GM23338 (cell line): ENCODE data around the gene FAM89B. TPM values are rescaled to one million over a fixed set of nuclear protein-coding genes. Genes with fewer than 3 reads are reported as not detected.

Source experiments
- ATAC-seq: fragments of 200-7000 bp; cut with Tn5 transposase; 3 replicates; pipeline ENCODE4 v1.9.1; 2020
- DNase-seq: peaks from one replicate; pipeline ENCODE4 v3.0.0-alpha.2; 2015; ENCODE audit warnings: low spot score
- H2AFZ ChIP-seq: fragments of 200-600 bp; sonication (generic); 2 replicates; pipeline ENCODE4 v1.8.0; 2016; ENCODE audit warnings: antibody characterized with exemption, mild to moderate bottlenecking, moderate library complexity
- H3F3A ChIP-seq: fragments of 200-600 bp; sonication (generic); replicated peaks from 2 replicates; pipeline ENCODE4 v1.8.0; 2017; ENCODE audit warnings: antibody characterized with exemption, mixed run types, low read depth
- H3K27ac ChIP-seq: fragments of 200-600 bp; sonication (generic); 2 replicates; pipeline ENCODE4 v1.6.1; 2016; ENCODE audit warnings: low read depth
- H3K27me3 ChIP-seq: fragments of 200-600 bp; sonication (generic); 2 replicates; pipeline ENCODE4 v1.8.0; 2016; ENCODE audit warnings: mild to moderate bottlenecking, mixed run types, moderate library complexity; ENCODE audit not compliant: insufficient read depth
- H3K36me3 ChIP-seq: fragments of 200-600 bp; sonication (generic); 2 replicates; pipeline ENCODE4 v1.8.0; 2016; ENCODE audit warnings: mild to moderate bottlenecking; ENCODE audit not compliant: insufficient read depth
- H3K4me1 ChIP-seq: fragments of 200-600 bp; sonication (generic); 2 replicates; pipeline ENCODE4 v1.8.0; 2016; ENCODE audit warnings: mild to moderate bottlenecking, moderate library complexity; ENCODE audit not compliant: insufficient read depth
- H3K4me2 ChIP-seq: fragments of 200-600 bp; sonication (generic); 2 replicates; pipeline ENCODE4 v1.7.1; 2017; ENCODE audit warnings: mixed run types
- H3K4me3 ChIP-seq: fragments of 200-600 bp; sonication (generic); 2 replicates; pipeline ENCODE4 v1.6.1; 2016; ENCODE audit warnings: mixed run types
- H3K79me2 ChIP-seq: fragments of 200-600 bp; sonication (generic); replicated peaks from 2 replicates; pipeline ENCODE4 v1.8.0; 2017; ENCODE audit warnings: mild to moderate bottlenecking; ENCODE audit not compliant: insufficient read depth
- H3K9me2 ChIP-seq: fragments of 200-600 bp; sonication (generic); 2 replicates; pipeline ENCODE4 v1.8.0; 2017; ENCODE audit not compliant: insufficient read depth
- H4K20me1 ChIP-seq: fragments of 200-600 bp; sonication (generic); replicated peaks from 2 replicates; pipeline ENCODE4 v1.8.0; 2017; ENCODE audit warnings: mild to moderate bottlenecking; ENCODE audit not compliant: insufficient read depth
- H3K27ac Mint-ChIP-seq: 2 replicates; pipeline ENCODE4 v1.8.0; 2020; ENCODE audit warnings: inconsistent platforms, mild to moderate bottlenecking, moderate library complexity, mixed read lengths
- H3K27me3 Mint-ChIP-seq: 3 replicates; pipeline ENCODE4 v1.8.0; 2022; ENCODE audit warnings: low read depth, mild to moderate bottlenecking, moderate library complexity, mixed read lengths, inconsistent platforms; ENCODE audit not compliant: insufficient read depth, poor library complexity
- H3K36me3 Mint-ChIP-seq: 3 replicates; pipeline ENCODE4 v1.8.0; 2021; ENCODE audit warnings: low read depth, mild to moderate bottlenecking, inconsistent platforms, moderate library complexity, mixed read lengths
- H3K4me1 Mint-ChIP-seq: 3 replicates; pipeline ENCODE4 v1.8.0; 2020; ENCODE audit warnings: mild to moderate bottlenecking, inconsistent platforms, mixed read lengths
- H3K4me3 Mint-ChIP-seq: 3 replicates; pipeline ENCODE4 v1.8.0; 2021; ENCODE audit warnings: moderate library complexity, mild to moderate bottlenecking, inconsistent platforms, mixed read lengths
- H3K9me3 Mint-ChIP-seq: 3 replicates; pipeline ENCODE4 v1.8.0; 2020; ENCODE audit warnings: moderate library complexity, mild to moderate bottlenecking, inconsistent platforms, mixed read lengths
- CREB1 ChIP-seq: fragments of 250-450 bp; sonication (Bioruptor Pico); IDR thresholded peaks from 2 replicates; pipeline ENCODE4 v1.5.0; 2020; ENCODE audit warnings: low read depth, mild to moderate bottlenecking, moderate library complexity
- EZH2 ChIP-seq: fragments of 200-600 bp; sonication (generic); IDR thresholded peaks from one replicate; pipeline ENCODE4 v1.8.0; 2017; ENCODE audit warnings: antibody characterized with exemption, mild to moderate bottlenecking, low read depth; ENCODE audit not compliant: unreplicated experiment
- EZH2phosphoT487 ChIP-seq: fragments of 200-600 bp; sonication (generic); IDR thresholded peaks from one replicate; pipeline ENCODE4 v1.8.1; 2018; ENCODE audit warnings: antibody characterized with exemption; ENCODE audit not compliant: unreplicated experiment
- JUNB ChIP-seq: IDR thresholded peaks from one replicate; pipeline ENCODE4 v1.6.1; 2016; ENCODE audit warnings: antibody characterized with exemption; ENCODE audit not compliant: unreplicated experiment
- NANOG ChIP-seq: IDR thresholded peaks from 2 replicates; pipeline ENCODE4 v1.6.1; 2016; ENCODE audit warnings: antibody characterized with exemption, borderline replicate concordance
- POLR2AphosphoS5 ChIP-seq: IDR thresholded peaks from 2 replicates; pipeline ENCODE4 v1.6.1; 2016; ENCODE audit warnings: antibody characterized with exemption, low read depth
- STAT1 ChIP-seq: IDR thresholded peaks from one replicate; pipeline ENCODE4 v1.6.1; 2016; ENCODE audit warnings: antibody characterized with exemption; ENCODE audit not compliant: unreplicated experiment
- ZNF114 ChIP-seq: fragments of 250-450 bp; sonication (Bioruptor Pico); IDR thresholded peaks from 2 replicates; pipeline ENCODE4 v1.5.0; 2020; ENCODE audit warnings: mild to moderate bottlenecking, moderate library complexity
- ZNF331 ChIP-seq: fragments of 250-450 bp; sonication (Bioruptor Pico); IDR thresholded peaks from 2 replicates; pipeline ENCODE4 v1.5.0; 2020; ENCODE audit warnings: low read depth, mild to moderate bottlenecking, moderate library complexity
- polyA plus RNA-seq: library from polyadenylated mRNA; unstranded; fragments of >200 nt; fragmentation: Nextera tagmentation; extraction: Ambion mirVana; gene quantifications from 2 replicates; pipeline ENCODE4 v1.2.1, GENCODE V29; 2016
- total RNA-seq: library from RNA; depleted of rRNA; stranded (reverse); fragments of >200 nt; shearing (Covaris generic); gene quantifications from 2 replicates; pipeline ENCODE4 v1.2.3, GENCODE V29; 2014
- TF ChIP-seq, protein P1 (sequence below): fragments of 250-450 bp; sonication (Bioruptor Pico); IDR thresholded peaks from 2 replicates; pipeline ENCODE4 v1.5.0; 2020; ENCODE audit warnings: mild to moderate bottlenecking, moderate library complexity
- TF ChIP-seq, protein P2 (sequence below), 2 experiments: fragments of 200-600 bp in 1 of 2; sonication (generic) in 1 of 2; conservative IDR thresholded peaks; 2 replicates each; pipeline versions ENCODE4 v1.5.1 to v1.6.1; 2016 to 2017; ENCODE audit warnings: antibody characterized with exemption in 2 of 2, low read depth in 2 of 2, mild to moderate bottlenecking in 2 of 2, moderate library complexity in 1 of 2
- TF ChIP-seq, protein P3 (sequence below): IDR thresholded peaks from 2 replicates; pipeline ENCODE4 v1.6.1; 2016; ENCODE audit warnings: antibody characterized with exemption
- TF ChIP-seq, protein P4 (sequence below): IDR thresholded peaks from one replicate; pipeline ENCODE4 v1.6.1; 2018; ENCODE audit warnings: antibody characterized with exemption; ENCODE audit not compliant: unreplicated experiment

Gene FAM89B
- total and polyA plus RNA-seq, 2 experiments from 2014 or later, result 13.0 to 18.2 TPM

DNA sequence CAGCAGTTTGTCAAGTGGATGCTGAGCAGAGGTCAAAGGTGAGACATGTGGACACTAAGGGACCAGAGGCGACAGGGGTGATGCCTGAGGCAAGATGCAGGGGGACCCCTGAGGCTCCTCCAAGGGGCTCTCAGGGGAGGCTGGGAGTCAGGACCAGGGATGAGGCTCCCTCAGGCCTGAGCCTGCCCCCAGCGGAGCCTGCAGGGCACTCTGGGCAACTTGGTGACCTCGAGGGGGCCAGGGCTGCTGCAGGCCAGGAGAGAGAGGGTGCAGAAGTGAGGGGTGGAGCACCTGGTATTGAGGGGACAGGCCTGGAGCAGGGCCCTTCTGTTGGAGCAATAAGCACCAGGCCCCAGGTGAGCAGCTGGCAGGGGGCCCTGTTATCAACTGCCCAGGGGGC lies 9.6 kb downstream of the FAM89B start:
- Histone ChIP-seq H2AFZ (no peak overlapping the region), H3K4me3 (no peak overlapping the region), H3K9me2 (no peaks in the 10 kb centered on the region), H3K36me3 (no peaks in the 10 kb centered on the region), H3K79me2 (no peaks in the 10 kb centered on the region), H3K4me2 (no peak overlapping the region), H3F3A (peaks cover 10% of the 10 kb centered on the region), H3K4me1 (no peaks in the 10 kb centered on the region; the same call in 1 of the 2 replicates), H3K27ac (no peak overlapping the region), H4K20me1 (no peaks in the 10 kb centered on the region), H3K27me3 (peaks cover 66% of the 10 kb centered on the region)
- no peak for TF ChIP-seq JUNB
- TF ChIP-seq ZNF331 (CRISPR knock-in tag), result no peak
- no peak for TF ChIP-seq ZNF114 (CRISPR knock-in tag)
- TF ChIP-seq, protein P1, sequence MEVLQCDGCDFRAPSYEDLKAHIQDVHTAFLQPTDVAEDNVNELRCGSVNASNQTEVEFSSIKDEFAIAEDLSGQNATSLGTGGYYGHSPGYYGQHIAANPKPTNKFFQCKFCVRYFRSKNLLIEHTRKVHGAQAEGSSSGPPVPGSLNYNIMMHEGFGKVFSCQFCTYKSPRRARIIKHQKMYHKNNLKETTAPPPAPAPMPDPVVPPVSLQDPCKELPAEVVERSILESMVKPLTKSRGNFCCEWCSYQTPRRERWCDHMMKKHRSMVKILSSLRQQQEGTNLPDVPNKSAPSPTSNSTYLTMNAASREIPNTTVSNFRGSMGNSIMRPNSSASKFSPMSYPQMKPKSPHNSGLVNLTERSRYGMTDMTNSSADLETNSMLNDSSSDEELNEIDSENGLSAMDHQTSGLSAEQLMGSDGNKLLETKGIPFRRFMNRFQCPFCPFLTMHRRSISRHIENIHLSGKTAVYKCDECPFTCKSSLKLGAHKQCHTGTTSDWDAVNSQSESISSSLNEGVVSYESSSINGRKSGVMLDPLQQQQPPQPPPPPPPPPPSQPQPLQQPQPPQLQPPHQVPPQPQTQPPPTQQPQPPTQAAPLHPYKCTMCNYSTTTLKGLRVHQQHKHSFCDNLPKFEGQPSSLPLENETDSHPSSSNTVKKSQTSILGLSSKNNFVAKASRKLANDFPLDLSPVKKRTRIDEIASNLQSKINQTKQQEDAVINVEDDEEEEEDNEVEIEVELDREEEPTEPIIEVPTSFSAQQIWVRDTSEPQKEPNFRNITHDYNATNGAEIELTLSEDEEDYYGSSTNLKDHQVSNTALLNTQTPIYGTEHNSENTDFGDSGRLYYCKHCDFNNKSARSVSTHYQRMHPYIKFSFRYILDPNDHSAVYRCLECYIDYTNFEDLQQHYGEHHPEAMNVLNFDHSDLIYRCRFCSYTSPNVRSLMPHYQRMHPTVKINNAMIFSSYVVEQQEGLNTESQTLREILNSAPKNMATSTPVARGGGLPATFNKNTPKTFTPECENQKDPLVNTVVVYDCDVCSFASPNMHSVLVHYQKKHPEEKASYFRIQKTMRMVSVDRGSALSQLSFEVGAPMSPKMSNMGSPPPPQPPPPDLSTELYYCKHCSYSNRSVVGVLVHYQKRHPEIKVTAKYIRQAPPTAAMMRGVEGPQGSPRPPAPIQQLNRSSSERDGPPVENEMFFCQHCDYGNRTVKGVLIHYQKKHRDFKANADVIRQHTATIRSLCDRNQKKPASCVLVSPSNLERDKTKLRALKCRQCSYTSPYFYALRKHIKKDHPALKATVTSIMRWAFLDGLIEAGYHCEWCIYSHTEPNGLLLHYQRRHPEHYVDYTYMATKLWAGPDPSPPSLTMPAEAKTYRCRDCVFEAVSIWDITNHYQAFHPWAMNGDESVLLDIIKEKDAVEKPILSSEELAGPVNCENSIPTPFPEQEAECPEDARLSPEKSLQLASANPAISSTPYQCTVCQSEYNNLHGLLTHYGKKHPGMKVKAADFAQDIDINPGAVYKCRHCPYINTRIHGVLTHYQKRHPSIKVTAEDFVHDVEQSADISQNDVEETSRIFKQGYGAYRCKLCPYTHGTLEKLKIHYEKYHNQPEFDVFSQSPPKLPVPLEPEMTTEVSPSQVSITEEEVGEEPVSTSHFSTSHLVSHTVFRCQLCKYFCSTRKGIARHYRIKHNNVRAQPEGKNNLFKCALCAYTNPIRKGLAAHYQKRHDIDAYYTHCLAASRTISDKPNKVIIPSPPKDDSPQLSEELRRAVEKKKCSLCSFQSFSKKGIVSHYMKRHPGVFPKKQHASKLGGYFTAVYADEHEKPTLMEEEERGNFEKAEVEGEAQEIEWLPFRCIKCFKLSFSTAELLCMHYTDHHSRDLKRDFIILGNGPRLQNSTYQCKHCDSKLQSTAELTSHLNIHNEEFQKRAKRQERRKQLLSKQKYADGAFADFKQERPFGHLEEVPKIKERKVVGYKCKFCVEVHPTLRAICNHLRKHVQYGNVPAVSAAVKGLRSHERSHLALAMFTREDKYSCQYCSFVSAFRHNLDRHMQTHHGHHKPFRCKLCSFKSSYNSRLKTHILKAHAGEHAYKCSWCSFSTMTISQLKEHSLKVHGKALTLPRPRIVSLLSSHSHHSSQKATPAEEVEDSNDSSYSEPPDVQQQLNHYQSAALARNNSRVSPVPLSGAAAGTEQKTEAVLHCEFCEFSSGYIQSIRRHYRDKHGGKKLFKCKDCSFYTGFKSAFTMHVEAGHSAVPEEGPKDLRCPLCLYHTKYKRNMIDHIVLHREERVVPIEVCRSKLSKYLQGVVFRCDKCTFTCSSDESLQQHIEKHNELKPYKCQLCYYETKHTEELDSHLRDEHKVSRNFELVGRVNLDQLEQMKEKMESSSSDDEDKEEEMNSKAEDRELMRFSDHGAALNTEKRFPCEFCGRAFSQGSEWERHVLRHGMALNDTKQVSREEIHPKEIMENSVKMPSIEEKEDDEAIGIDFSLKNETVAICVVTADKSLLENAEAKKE (CRISPR knock-in tag), result no peak
- TF ChIP-seq, protein P2, sequence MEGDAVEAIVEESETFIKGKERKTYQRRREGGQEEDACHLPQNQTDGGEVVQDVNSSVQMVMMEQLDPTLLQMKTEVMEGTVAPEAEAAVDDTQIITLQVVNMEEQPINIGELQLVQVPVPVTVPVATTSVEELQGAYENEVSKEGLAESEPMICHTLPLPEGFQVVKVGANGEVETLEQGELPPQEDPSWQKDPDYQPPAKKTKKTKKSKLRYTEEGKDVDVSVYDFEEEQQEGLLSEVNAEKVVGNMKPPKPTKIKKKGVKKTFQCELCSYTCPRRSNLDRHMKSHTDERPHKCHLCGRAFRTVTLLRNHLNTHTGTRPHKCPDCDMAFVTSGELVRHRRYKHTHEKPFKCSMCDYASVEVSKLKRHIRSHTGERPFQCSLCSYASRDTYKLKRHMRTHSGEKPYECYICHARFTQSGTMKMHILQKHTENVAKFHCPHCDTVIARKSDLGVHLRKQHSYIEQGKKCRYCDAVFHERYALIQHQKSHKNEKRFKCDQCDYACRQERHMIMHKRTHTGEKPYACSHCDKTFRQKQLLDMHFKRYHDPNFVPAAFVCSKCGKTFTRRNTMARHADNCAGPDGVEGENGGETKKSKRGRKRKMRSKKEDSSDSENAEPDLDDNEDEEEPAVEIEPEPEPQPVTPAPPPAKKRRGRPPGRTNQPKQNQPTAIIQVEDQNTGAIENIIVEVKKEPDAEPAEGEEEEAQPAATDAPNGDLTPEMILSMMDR (conservative IDR thresholded peaks at IDR 0.05; ENCODE audit: low read depth in 2 of 2), result no peak
- TF ChIP-seq, protein P3, sequence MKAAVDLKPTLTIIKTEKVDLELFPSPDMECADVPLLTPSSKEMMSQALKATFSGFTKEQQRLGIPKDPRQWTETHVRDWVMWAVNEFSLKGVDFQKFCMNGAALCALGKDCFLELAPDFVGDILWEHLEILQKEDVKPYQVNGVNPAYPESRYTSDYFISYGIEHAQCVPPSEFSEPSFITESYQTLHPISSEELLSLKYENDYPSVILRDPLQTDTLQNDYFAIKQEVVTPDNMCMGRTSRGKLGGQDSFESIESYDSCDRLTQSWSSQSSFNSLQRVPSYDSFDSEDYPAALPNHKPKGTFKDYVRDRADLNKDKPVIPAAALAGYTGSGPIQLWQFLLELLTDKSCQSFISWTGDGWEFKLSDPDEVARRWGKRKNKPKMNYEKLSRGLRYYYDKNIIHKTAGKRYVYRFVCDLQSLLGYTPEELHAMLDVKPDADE, result no peak
- TF ChIP-seq CREB1 (CRISPR knock-in tag), result no peak
- TF ChIP-seq STAT1, result no peak
- no peak for TF ChIP-seq EZH2
- no peak for TF ChIP-seq NANOG
- TF ChIP-seq POLR2AphosphoS5, result no peak
- TF ChIP-seq, protein P4, sequence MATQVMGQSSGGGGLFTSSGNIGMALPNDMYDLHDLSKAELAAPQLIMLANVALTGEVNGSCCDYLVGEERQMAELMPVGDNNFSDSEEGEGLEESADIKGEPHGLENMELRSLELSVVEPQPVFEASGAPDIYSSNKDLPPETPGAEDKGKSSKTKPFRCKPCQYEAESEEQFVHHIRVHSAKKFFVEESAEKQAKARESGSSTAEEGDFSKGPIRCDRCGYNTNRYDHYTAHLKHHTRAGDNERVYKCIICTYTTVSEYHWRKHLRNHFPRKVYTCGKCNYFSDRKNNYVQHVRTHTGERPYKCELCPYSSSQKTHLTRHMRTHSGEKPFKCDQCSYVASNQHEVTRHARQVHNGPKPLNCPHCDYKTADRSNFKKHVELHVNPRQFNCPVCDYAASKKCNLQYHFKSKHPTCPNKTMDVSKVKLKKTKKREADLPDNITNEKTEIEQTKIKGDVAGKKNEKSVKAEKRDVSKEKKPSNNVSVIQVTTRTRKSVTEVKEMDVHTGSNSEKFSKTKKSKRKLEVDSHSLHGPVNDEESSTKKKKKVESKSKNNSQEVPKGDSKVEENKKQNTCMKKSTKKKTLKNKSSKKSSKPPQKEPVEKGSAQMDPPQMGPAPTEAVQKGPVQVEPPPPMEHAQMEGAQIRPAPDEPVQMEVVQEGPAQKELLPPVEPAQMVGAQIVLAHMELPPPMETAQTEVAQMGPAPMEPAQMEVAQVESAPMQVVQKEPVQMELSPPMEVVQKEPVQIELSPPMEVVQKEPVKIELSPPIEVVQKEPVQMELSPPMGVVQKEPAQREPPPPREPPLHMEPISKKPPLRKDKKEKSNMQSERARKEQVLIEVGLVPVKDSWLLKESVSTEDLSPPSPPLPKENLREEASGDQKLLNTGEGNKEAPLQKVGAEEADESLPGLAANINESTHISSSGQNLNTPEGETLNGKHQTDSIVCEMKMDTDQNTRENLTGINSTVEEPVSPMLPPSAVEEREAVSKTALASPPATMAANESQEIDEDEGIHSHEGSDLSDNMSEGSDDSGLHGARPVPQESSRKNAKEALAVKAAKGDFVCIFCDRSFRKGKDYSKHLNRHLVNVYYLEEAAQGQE, result no peak
- no peak for TF ChIP-seq EZH2phosphoT487
- Mint-ChIP-seq H3K27me3 (peaks cover 59% of the 10 kb centered on the region), H3K4me1 (peaks cover 12% of the 10 kb centered on the region), H3K27ac (no peak overlapping the region), H3K36me3 (no peaks in the 10 kb centered on the region), H3K9me3 (no peaks in the 10 kb centered on the region), H3K4me3 (no peak overlapping the region)
- no peak for DNase-seq
- ATAC-seq, result no peak
